Omental fat pad (tissue), 4 donors: ENCODE data around the gene VAT1L. TPM values are rescaled to one million over a fixed set of nuclear protein-coding genes. Genes with fewer than 3 reads are reported as not detected.

ENCODE experiments used
- ATAC-seq: fragments of 150-250 bp; one replicate; pipeline ENCODE4 v1.9.1; 2016; ENCODE audit warnings: mild to moderate bottlenecking, moderate library complexity; ENCODE audit not compliant: low FRiP score
- DNase-seq: peaks from one replicate; pipeline ENCODE4 v3.0.0-alpha.2; 2019; ENCODE audit warnings: low spot score
- total RNA-seq, 4 donors: library from RNA; depleted of rRNA; stranded (reverse); fragments of >200 nt; gene quantifications; one replicate each; pipeline ENCODE4 v1.1.0, GENCODE V29; 2016
- TF ChIP-seq, protein P1 (sequence below), 3 donors: fragments of 450-650 bp; IDR thresholded peaks; one replicate each; pipeline ENCODE4 v1.5.1; 2016 to 2017; ENCODE audit warnings: antibody characterized with exemption in 3 of 3, mild to moderate bottlenecking in 3 of 3, moderate library complexity in 2 of 3

Gene VAT1L
- total RNA-seq, 4 donors from 2014 or later = 0.50 to 1.3 (median 0.80) TPM

DNA sequence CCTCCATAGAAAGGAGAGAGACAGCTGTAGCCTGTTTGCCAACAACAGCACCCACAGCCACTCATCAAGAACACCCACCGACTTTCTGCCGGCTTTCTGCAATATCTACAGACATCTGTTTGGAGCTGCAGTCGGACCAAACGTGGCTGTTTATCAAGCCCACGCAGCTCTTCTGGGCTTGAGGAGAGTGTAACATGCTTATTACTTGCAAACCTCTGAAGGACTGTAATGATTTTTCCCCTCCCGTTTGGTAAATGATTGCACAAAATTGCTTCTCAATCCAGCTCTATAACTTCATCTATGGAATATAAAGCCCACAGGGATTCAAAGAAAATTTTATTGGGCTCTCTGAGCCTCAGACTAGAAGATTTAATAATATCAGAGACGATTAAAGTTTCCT, 100.5 kb downstream of the VAT1L start:
- TF ChIP-seq, protein P1, sequence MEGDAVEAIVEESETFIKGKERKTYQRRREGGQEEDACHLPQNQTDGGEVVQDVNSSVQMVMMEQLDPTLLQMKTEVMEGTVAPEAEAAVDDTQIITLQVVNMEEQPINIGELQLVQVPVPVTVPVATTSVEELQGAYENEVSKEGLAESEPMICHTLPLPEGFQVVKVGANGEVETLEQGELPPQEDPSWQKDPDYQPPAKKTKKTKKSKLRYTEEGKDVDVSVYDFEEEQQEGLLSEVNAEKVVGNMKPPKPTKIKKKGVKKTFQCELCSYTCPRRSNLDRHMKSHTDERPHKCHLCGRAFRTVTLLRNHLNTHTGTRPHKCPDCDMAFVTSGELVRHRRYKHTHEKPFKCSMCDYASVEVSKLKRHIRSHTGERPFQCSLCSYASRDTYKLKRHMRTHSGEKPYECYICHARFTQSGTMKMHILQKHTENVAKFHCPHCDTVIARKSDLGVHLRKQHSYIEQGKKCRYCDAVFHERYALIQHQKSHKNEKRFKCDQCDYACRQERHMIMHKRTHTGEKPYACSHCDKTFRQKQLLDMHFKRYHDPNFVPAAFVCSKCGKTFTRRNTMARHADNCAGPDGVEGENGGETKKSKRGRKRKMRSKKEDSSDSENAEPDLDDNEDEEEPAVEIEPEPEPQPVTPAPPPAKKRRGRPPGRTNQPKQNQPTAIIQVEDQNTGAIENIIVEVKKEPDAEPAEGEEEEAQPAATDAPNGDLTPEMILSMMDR (IDR thresholded peaks at IDR 0.05) = no peak
- DNase-seq (no peak), ATAC-seq (no peak)

- DNase-seq = no peak
- TF ChIP-seq, protein P1 (IDR thresholded peaks at IDR 0.05) = no peak
- ATAC-seq = no peak
These were observed 101.7 kb downstream of the VAT1L start for GRCh38 chr16:77890075-77890474.

DNA sequence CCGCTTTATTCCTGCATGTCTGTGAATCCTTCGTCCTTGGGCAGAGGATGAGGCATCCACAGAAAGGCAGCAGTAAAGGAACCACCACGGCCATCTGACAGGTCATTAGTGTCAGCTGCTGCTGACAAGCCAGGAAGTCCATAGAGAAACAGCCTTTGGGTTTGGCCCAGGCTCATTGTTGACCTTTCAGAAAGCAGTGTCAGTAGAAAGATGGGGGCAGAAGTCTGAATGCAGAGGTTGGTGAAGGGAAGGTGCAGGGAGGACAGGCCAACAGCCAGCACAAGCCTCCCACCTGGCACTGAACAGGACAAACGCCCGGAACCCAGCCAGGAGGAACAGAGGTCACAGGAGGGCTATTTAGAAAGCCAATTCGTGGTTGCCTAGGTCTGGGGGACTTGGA, 105.8 kb downstream of the VAT1L start:
- ATAC-seq (no peak), DNase-seq (no peak)
- TF ChIP-seq, protein P1 (IDR thresholded peaks at IDR 0.05) = no peak

DNA sequence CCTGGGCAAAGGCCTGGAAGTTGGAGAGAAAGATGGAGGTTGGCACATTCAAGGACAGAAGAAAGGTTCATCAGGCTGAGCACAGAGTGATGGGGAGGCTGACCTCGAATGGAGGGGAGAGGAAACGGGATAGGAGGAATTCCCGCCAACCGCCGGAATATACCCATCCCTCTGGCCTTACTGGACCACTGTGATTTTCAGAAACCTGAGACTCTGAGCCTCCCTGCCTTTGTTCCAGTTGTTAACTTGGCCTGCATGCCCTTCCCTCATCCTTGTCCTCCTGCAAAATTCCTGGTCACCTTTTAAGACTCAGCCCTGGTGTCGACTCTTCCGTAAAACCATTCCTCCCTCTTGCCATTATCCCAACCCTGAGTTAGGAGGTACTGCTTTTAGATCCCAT, 107.6 kb downstream of the VAT1L start:
- TF ChIP-seq, protein P1 (IDR thresholded peaks at IDR 0.05) = no peak
- no peak for ATAC-seq
- no peak for DNase-seq

DNA sequence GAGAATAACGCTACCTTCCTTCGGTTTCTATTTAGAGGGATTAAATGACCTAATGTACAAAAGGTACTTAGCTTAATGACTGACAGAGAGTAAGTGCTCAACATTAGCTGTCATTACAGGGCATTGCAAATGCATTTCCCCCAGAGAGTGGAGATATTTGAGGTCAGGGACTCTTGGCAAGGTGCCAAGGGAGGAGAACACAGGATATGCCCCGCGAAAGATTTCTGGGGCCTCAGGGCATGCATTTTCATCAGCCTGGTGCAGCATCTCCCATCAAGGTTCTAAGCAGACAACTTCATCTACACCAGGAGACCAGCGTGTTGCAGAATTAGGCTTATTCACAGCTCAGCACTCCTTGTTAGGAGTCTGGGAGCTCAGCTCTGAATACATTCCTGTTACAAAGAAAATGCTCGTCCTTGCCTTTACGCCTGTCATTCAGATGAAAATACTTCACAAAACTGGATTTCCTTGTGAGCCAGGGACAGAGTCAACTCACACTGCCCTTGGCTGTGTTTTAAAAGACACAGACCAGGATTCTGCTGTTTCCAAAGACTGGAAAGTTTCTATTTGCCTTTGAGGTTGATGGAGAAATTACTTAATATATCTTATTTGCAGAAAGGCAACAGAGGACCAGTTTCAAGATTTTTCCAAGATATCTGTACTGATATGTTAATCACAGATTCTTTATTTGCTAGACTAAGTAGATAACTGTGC, 108.2 kb downstream of the VAT1L start:
- no peak for DNase-seq
- ATAC-seq = no peak

GRCh38 chr16:77897129-77897437, 108.7 kb downstream of the VAT1L start:
- DNase-seq (no peak), ATAC-seq (no peak)
- TF ChIP-seq, protein P1 (IDR thresholded peaks at IDR 0.05) = no peak

More for the DNA sequence above, 108.2 kb downstream of the VAT1L start:
- TF ChIP-seq, protein P1 (IDR thresholded peaks at IDR 0.05) = no peak

DNA sequence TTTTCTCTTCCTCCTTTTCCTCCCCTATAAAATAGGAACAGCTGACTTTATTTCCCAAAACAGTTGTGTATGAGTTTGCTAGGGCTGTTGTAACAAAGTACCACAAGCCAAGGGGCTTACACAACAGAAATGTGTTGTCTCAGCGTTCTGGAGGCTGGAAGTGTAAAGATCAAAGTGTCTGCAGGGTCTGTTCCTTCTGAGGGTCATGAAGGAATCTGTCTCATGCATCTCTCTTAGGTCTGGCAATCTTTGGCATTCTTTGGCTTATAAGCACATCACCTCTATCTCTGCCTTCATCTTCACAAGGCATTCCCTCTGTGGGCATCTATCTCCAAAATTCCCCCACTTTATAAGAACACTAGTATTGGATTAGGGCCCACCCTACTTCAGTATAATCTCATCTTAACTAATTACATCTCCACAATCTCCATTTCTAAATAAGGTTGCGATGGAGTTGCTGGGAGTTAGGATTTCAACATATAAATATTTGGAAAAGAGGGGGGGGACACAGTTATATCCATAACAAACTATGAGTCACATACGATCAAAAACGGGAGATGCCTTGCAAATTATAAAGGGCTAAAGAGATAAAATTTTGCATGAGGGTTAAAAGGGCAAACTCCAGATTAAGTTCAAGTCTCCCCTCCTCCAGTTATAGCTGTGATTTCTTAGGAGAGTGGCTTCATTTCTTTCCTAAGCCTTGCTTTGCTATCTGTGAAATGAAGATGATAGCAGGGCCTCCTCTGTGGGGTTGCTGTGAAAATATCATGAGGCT, 109.7 kb downstream of the VAT1L start:
- TF ChIP-seq, protein P1 (IDR thresholded peaks at IDR 0.05) = no peak
- DNase-seq = no peak
- ATAC-seq = peak; percentile 22
